Karpas-422 (cell line): ENCODE data around the gene SVBP. TPM values are rescaled to one million over a fixed set of nuclear protein-coding genes. Genes with fewer than 3 reads are reported as not detected.
A peak's percentile ranks its signal among the peaks of the same experiment; 100 is the strongest.

Experiments used
- DNase-seq: peaks from one replicate; pipeline ENCODE4 v3.0.0-alpha.2; 2015
- H2AFZ ChIP-seq: fragments of 200-600 bp; sonication (generic); 2 replicates; pipeline ENCODE4 v1.6.1; 2014; ENCODE audit warnings: antibody characterized with exemption, low read length, mixed read lengths
- H3K27ac ChIP-seq: fragments of 200-600 bp; sonication (generic); 2 replicates; pipeline ENCODE4 v1.5.1; 2014; ENCODE audit warnings: mild to moderate bottlenecking, low read length, moderate library complexity
- H3K27me3 ChIP-seq: fragments of 200-600 bp; sonication (generic); 2 replicates; pipeline ENCODE4 v1.6.1; 2014; ENCODE audit warnings: low read length, mixed read lengths
- H3K36me3 ChIP-seq: fragments of 200-600 bp; sonication (generic); 2 replicates; pipeline ENCODE4 v1.6.1; 2014; ENCODE audit warnings: low read length, mixed read lengths; ENCODE audit not compliant: insufficient read depth
- H3K4me1 ChIP-seq: fragments of 200-600 bp; sonication (generic); 2 replicates; pipeline ENCODE4 v1.6.1; 2014; ENCODE audit warnings: mild to moderate bottlenecking, low read length, mixed read lengths
- H3K4me2 ChIP-seq: fragments of 200-600 bp; sonication (generic); 2 replicates; pipeline ENCODE4 v1.6.1; 2014; ENCODE audit warnings: low read length, low read depth, mild to moderate bottlenecking; ENCODE audit not compliant: poor library complexity, severe bottlenecking
- H3K4me3 ChIP-seq: fragments of 200-600 bp; sonication (generic); 2 replicates; pipeline ENCODE4 v1.5.1; 2014; ENCODE audit warnings: mild to moderate bottlenecking, antibody characterized with exemption, low read length, mixed read lengths
- H3K79me2 ChIP-seq: fragments of 200-600 bp; sonication (generic); 2 replicates; pipeline ENCODE4 v1.6.1; 2014; ENCODE audit warnings: mild to moderate bottlenecking, low read length, mixed read lengths
- H3K9ac ChIP-seq: fragments of 200-600 bp; sonication (generic); 2 replicates; pipeline ENCODE4 v1.6.0; 2014; ENCODE audit warnings: low read length
- H3K9me2 ChIP-seq: fragments of 200-600 bp; sonication (generic), shearing (Covaris generic); replicated peaks from 2 replicates; pipeline ENCODE4 v1.6.0; 2014; ENCODE audit warnings: mild to moderate bottlenecking, low read length, moderate library complexity; ENCODE audit not compliant: insufficient read depth
- H3K9me3 ChIP-seq: fragments of 300-700, 200-600 bp; sonication (generic); 2 replicates; pipeline ENCODE4 v1.6.1; 2014; ENCODE audit warnings: low read length, mixed read lengths
- H4K20me1 ChIP-seq: fragments of 200-600 bp; sonication (generic); 2 replicates; pipeline ENCODE4 v1.6.1; 2014; ENCODE audit warnings: mild to moderate bottlenecking, antibody characterized with exemption, low read length, low read depth; ENCODE audit not compliant: insufficient read depth
- total RNA-seq: library from RNA; depleted of rRNA; stranded (reverse); fragments of >200 nt; shearing (Covaris generic); gene quantifications from 2 replicates; pipeline ENCODE4 v1.2.3, GENCODE V29; 2014; ENCODE audit warnings: low replicate concordance

SVBP gene
- total RNA-seq, 1 experiment from 2014 or later, result 18.2 TPM

GRCh38 chr1:42774928-42775526 lies 42.2 kb downstream of the SVBP start:
- Histone ChIP-seq H3K4me2 (no peak overlapping the region), H3K9me3 (no peaks in the 10 kb centered on the region), H3K36me3 (peaks cover 16% of the 10 kb centered on the region)

GRCh38 chr1:42773420-42773819 lies 43.8 kb downstream of the SVBP start:
- Histone ChIP-seq H4K20me1 (no peaks in the 10 kb centered on the region), H3K4me1 (peaks cover 11% of the 10 kb centered on the region), H3K9ac (no peak overlapping the region), H3K9me3 (no peaks in the 10 kb centered on the region), H3K9me2 (no peaks in the 10 kb centered on the region), H2AFZ (no peak overlapping the region), H3K4me3 (no peak overlapping the region), H3K27ac (no peak overlapping the region), H3K27me3 (no peaks in the 10 kb centered on the region), H3K4me2 (no peak overlapping the region), H3K36me3 (peaks cover 14% of the 10 kb centered on the region), H3K79me2 (peaks cover 48% of the 10 kb centered on the region)
- DNase-seq, result no peak

More at GRCh38 chr1:42774928-42775526, 42.2 kb downstream of the SVBP start:
- H3K4me1 ChIP-seq, result peaks cover 5% of the 10 kb centered on the region
- H3K9ac ChIP-seq, result no peak overlapping the region
- no peak overlapping the region for H2AFZ ChIP-seq
- H3K4me3 ChIP-seq, result no peak overlapping the region
- peaks cover 33% of the 10 kb centered on the region for H3K79me2 ChIP-seq
- no peak overlapping the region for H3K27ac ChIP-seq
- no peaks in the 10 kb centered on the region for H3K9me2 ChIP-seq
- DNase-seq, result no peak
- no peaks in the 10 kb centered on the region for H3K27me3 ChIP-seq
- H4K20me1 ChIP-seq, result no peaks in the 10 kb centered on the region

DNA sequence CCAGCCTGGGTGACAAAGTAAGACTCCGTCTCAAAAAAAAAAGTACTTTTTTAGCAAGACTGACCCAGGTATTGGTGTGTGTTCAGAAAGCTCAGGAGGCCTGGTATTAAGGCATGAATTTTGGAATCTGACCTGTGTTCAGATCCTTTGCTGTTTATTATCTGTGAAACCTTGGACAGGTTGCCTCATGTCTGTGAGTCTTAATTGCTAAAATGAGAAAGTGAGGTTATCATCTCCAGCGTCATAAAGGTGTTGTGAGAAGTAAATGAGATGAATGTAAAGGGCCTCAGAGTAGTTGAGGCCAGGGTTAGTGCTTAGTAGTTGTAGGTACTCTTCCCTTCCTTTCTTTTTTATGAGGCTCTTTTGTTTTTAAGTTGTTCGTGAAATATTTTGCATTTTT lies 47.4 kb downstream of the SVBP start:
- no peaks in the 10 kb centered on the region for H3K9me2 ChIP-seq
- no peaks in the 10 kb centered on the region for H4K20me1 ChIP-seq
- 0 out of 2 replicates have a peak, but pooled peaks cover 3% of the 10 kb centered on the region for H3K36me3 ChIP-seq
- H3K9me3 ChIP-seq, result no peaks in the 10 kb centered on the region
- H3K4me1 ChIP-seq, result peaks cover 27% of the 10 kb centered on the region
- no peak overlapping the region for H3K4me2 ChIP-seq
- no peak for DNase-seq
- H3K79me2 ChIP-seq, result peaks cover 79% of the 10 kb centered on the region
- H2AFZ ChIP-seq, result no peak overlapping the region
- H3K27me3 ChIP-seq, result no peaks in the 10 kb centered on the region
- no peak overlapping the region for H3K4me3 ChIP-seq
- H3K9ac ChIP-seq, result no peak overlapping the region
- H3K27ac ChIP-seq, result no peak overlapping the region

DNA sequence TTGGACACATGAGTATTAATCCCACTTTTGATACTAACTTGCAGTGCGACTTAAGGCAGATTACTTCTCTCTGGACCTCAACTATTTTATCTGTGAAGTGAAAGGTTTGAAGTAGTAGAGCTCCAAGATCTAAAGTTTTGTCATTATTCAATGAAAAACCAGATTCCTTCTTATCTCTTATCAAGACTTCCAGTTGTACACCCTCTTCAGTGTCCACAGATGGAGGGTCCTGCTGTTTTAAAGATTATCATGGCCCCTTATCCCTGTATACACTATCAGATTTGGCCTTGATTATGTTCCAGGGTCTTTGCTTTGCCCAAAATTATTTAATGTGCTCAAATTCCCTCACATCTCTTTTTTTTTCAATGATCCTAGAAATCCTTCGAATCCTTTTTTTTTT lies 49.0 kb downstream of the SVBP start:
- H4K20me1 ChIP-seq, result no peaks in the 10 kb centered on the region
- peaks cover 86% of the 10 kb centered on the region for H3K79me2 ChIP-seq
- H3K9me2 ChIP-seq, result no peaks in the 10 kb centered on the region
- peak overlapping the region; percentile 87 for H3K4me3 ChIP-seq
- H3K36me3 ChIP-seq, result no peaks in the 10 kb centered on the region
- DNase-seq, result no peak
- H2AFZ ChIP-seq, result no peak overlapping the region
- no peaks in the 10 kb centered on the region for H3K9me3 ChIP-seq
- H3K27me3 ChIP-seq, result no peaks in the 10 kb centered on the region
- peak overlapping the region; percentile 94 for H3K4me2 ChIP-seq
- H3K4me1 ChIP-seq, result peaks cover 32% of the 10 kb centered on the region
- no peak overlapping the region for H3K27ac ChIP-seq
- peak overlapping the region; percentile 83 for H3K9ac ChIP-seq

GRCh38 chr1:42767510-42768000 lies 49.6 kb downstream of the SVBP start:
- H3K9me2 ChIP-seq, result no peaks in the 10 kb centered on the region
- H3K27me3 ChIP-seq, result no peaks in the 10 kb centered on the region
- peak overlapping the region; percentile 64; the same call in 1 of the 2 replicates for H2AFZ ChIP-seq
- no peaks in the 10 kb centered on the region for H3K9me3 ChIP-seq
- H3K79me2 ChIP-seq, result peaks cover 81% of the 10 kb centered on the region
- H3K36me3 ChIP-seq, result no peaks in the 10 kb centered on the region
- H3K9ac ChIP-seq, result peak overlapping the region; percentile 83
- no peak overlapping the region for H3K27ac ChIP-seq
- peaks cover 32% of the 10 kb centered on the region for H3K4me1 ChIP-seq
- peak overlapping the region; percentile 87 for H3K4me3 ChIP-seq
- H4K20me1 ChIP-seq, result no peaks in the 10 kb centered on the region
- DNase-seq, result peak; percentile 73
- peak overlapping the region; percentile 94 for H3K4me2 ChIP-seq

DNA sequence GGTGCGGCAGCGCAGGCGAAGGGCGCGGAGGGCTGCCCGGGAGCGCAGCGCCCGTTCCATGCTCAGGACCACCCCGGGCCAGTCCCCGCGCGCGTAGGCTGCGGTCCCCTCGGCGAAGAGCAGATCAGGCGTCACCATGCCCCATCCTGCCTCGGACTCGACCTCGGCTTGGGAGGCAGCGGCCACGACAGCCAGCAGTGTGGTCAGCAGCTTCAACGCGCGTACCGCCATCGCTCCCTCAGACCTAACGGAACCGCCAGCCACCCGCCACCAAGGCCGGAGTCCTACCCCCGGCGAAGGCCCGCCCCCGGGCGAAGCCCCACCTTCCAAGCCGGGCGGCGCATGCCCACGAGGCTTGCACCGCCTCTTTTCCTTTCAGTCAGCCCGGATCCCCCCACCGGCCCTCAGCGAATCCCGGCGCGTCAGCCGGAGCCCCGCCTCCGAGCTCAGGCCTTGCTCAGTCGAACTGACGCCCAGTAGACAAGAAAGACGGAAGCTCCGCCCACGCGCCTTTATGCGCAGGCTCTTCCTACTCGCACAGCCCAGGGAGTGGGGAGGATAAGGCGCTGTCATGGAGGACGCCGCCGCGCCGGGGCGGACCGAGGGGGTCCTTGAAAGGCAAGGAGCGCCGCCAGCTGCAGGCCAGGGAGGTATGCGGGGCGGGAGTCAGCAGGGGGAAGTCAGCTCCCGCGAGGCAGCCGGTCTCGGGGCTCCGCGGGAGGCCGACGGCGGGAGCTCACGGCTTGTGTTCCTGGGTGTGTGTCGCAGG lies 50.3 kb downstream of the SVBP start, which contains the start of the genes C1orf50 and P3H1:
TSS of gene C1orf50 (plus strand) at position 509 of the 769 bp plus-strand sequence. CDS start at position 572, 63 bp downstream.
TSS of gene P3H1 (minus strand) at position 288 of the 769 bp plus-strand sequence. CDS start at position 231, 57 bp downstream.
- peaks cover 78% of the 10 kb centered on the region for H3K79me2 ChIP-seq

DNA sequence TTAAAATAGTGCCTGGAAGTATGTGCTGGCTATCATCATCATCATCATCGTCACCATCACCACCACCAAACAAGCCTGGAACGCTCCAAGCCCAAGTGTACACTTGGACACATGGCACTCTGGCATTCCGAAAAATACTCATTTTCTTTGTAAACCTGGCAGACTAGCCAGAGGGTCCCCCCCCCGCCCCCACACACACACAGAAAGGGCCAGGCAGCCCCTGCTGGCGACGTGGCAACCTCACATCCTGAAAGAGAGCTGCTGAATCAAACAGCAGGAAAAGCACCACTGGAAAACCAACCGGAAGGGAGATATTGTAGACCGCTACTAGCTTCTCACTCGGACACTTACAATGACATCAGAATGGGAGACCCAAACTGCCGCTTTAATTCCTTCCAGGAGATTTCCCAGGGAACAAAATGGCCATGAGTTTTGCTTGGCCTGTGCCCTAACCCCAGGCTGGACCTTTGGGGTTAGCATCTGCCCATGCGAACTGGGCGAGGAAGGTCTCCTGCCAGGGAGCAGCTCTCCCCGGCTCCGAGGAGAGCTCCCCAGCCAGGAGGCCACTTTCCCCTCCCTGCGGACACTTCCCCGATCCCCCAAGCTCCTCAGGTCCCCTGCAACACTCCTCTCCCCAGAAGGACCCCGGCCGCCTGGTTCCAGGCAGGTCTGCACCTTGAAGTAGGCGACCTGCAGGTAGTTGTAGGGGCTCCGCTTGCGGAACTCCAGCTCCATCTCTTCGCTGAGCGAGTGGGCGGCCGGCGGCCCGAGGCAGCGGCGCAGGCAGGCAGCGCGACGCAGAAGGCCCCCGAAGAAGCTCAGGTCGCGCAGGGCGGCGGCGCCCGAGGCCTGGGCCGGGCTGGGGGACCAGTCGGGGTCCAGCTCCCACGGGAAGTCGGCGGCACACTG lies 51.1 kb downstream of the SVBP start:
- H3K4me1 ChIP-seq, result peaks cover 32% of the 10 kb centered on the region
- H3K27me3 ChIP-seq, result no peaks in the 10 kb centered on the region
- peak overlapping the region; percentile 89 for H3K4me2 ChIP-seq
- H3K9me3 ChIP-seq, result no peaks in the 10 kb centered on the region
- H3K9me2 ChIP-seq, result no peaks in the 10 kb centered on the region
- peak; percentile 70 for DNase-seq
- peak overlapping the region; percentile 92 for H3K4me3 ChIP-seq
- H4K20me1 ChIP-seq, result no peaks in the 10 kb centered on the region
- peaks cover 69% of the 10 kb centered on the region for H3K79me2 ChIP-seq
- peak overlapping the region; percentile 94 for H2AFZ ChIP-seq
- no peak overlapping the region for H3K27ac ChIP-seq
- H3K9ac ChIP-seq, result peak overlapping the region; percentile 90
- no peaks in the 10 kb centered on the region; the same call in 1 of the 2 replicates for H3K36me3 ChIP-seq

More for the DNA sequence above, 50.3 kb downstream of the SVBP start, which contains the start of the genes C1orf50 and P3H1:
- peaks cover 32% of the 10 kb centered on the region for H3K4me1 ChIP-seq
- H3K27me3 ChIP-seq, result no peaks in the 10 kb centered on the region
- H3K27ac ChIP-seq, result no peak within 1 kb of the TSS
- DNase-seq, result peak; percentile 100
- H3K4me2 ChIP-seq, result peak within 1 kb of the TSS; percentile 94
- no peaks in the 10 kb centered on the region; the same call in 1 of the 2 replicates for H3K36me3 ChIP-seq
- H3K4me3 ChIP-seq, result peak within 1 kb of the TSS; percentile 92
- H3K9me3 ChIP-seq, result no peaks in the 10 kb centered on the region
- H2AFZ ChIP-seq, result peak within 1 kb of the TSS; percentile 94
- no peaks in the 10 kb centered on the region for H3K9me2 ChIP-seq
- peak within 1 kb of the TSS; percentile 90 for H3K9ac ChIP-seq
- no peaks in the 10 kb centered on the region for H4K20me1 ChIP-seq
